Spleen (tissue), 11 donors: ENCODE data around the gene RGL1. TPM values are rescaled to one million over a fixed set of nuclear protein-coding genes. Genes with fewer than 3 reads are reported as not detected.

Source experiments
- DNase-seq: peaks from one replicate; pipeline ENCODE4 v3.0.0-alpha.2; 2020
- H3K27ac ChIP-seq, 8 donors: fragments of 200-600 bp; sonication (generic) in 7 of 8; 1 replicate in 4 of 8; 2 replicates in 4 of 8; pipeline versions ENCODE4 v1.5.0 to v1.8.0; 2016 to 2021; ENCODE audit warnings: inconsistent platforms in 4 of 8, mild to moderate bottlenecking in 4 of 8, moderate library complexity in 1 of 8
- H3K27me3 ChIP-seq, 7 donors: fragments of 200-600 bp; sonication (generic) in 6 of 7; replicated peaks in 1 of 7; 1 replicate in 4 of 7; 2 replicates in 3 of 7; pipeline versions ENCODE4 v1.5.0 to v1.8.0; 2016 to 2021; ENCODE audit warnings: inconsistent platforms in 3 of 7, mild to moderate bottlenecking in 1 of 7
- H3K36me3 ChIP-seq, 6 donors: fragments of 200-600 bp; sonication (generic) in 5 of 6; 1 replicate in 4 of 6; 2 replicates in 2 of 6; pipeline versions ENCODE4 v1.5.0 to v1.8.0; 2016 to 2021; ENCODE audit warnings: inconsistent platforms in 2 of 6
- H3K4me1 ChIP-seq, 6 donors: fragments of 200-600 bp; sonication (generic) in 5 of 6; 1 replicate in 3 of 6; 2 replicates in 3 of 6; pipeline versions ENCODE4 v1.5.0 to v1.8.0; 2016 to 2021; ENCODE audit warnings: inconsistent platforms in 3 of 6
- H3K4me3 ChIP-seq, 8 donors: fragments of 200-600 bp; sonication (generic) in 7 of 8; 1 replicate in 4 of 8; 2 replicates in 4 of 8; pipeline versions ENCODE4 v1.5.0 to v1.8.0; 2016 to 2021; ENCODE audit warnings: inconsistent platforms in 4 of 8, mild to moderate bottlenecking in 4 of 8, moderate library complexity in 2 of 8
- H3K9me3 ChIP-seq, 8 donors: fragments of 200-600 bp; sonication (generic) in 7 of 8; 1 replicate in 4 of 8; 2 replicates in 4 of 8; pipeline versions ENCODE4 v1.5.0 to v1.8.0; 2016 to 2021; ENCODE audit warnings: inconsistent platforms in 4 of 8
- POLR2A ChIP-seq, 3 donors: fragments of 450-650 bp; IDR thresholded peaks; one replicate each; pipeline ENCODE4 v1.5.1; 2017; ENCODE audit warnings: antibody characterized with exemption in 3 of 3, mild to moderate bottlenecking in 1 of 3
- POLR2AphosphoS5 ChIP-seq, 3 donors: sonication (generic); formaldehyde crosslinking; IDR thresholded peaks; one replicate each; pipeline ENCODE4 v1.5.1; 2017; ENCODE audit warnings: antibody characterized with exemption in 3 of 3
- whole genome bisulfite sequencing, 5 donors: extraction: QIAGEN DNeasy Blood & Tissue Kit in 3 of 5; methylation state at CpG; one replicate each; pipeline versions ENCODE4 v1.1.5 to v1.1.7; 2013 to 2018; 5-methylcytosine and 5-hydroxymethylcytosine counted together
- intact Hi-C: fragments of 100-400 bp; cut with DNase I; formaldehyde crosslinking; loops from one replicate; pipeline ENCODE4 v1.15.0; 2023; ENCODE audit warnings: low total_unique reads
- polyA plus RNA-seq, 3 donors: library from polyadenylated mRNA; stranded (reverse); fragments of 200-250 nt; gene quantifications; one replicate each; pipeline ENCODE4 v1.2.1, GENCODE V29; 2013
- total RNA-seq, 7 donors: library from RNA; depleted of rRNA in 3 of 7; stranded (reverse); fragments of >200 nt in 3 of 7; fragmentation: NEBNext Ultra II Directional in 4 of 7; extraction: Animal tissue kit (Norgen Biotek cat#: 25700) in 4 of 7; gene quantifications; one replicate each; pipeline versions ENCODE4 v1.1.0 to v1.2.1, GENCODE V29; 2016 to 2021
- TF ChIP-seq, protein P1 (sequence below), 11 experiments: fragments of 200-600 bp in 7 of 11; fragments of 450-650 bp in 4 of 11; sonication (generic) in 4 of 11; IDR thresholded peaks in 8 of 11; conservative IDR thresholded peaks in 3 of 11; 1 replicate in 7 of 11; 2 replicates in 4 of 11; pipeline versions ENCODE4 v1.4.0 to v1.8.0; 2016 to 2021; ENCODE audit warnings: antibody characterized with exemption in 11 of 11, inconsistent platforms in 4 of 11, mild to moderate bottlenecking in 1 of 11
- donor health status: healthy with polysubstance abuse.
- donor health status: DM: no; HTN: no; CAD: no; lungs with moderate emphysema.
- donor health status: DM: no; HTN: no; CAD: no.
- donor health status: Bipolar disorder and iron deficiency.
- donor health status: healthy.
- donor health status: DM: no; HTN: no; CAD: no.
- donor health status: DM: yes; HTN: yes; CAD: no.

The RGL1 gene
- total and polyA plus RNA-seq, 10 donors: 14.3 to 126 (median 71.4) TPM

DNA sequence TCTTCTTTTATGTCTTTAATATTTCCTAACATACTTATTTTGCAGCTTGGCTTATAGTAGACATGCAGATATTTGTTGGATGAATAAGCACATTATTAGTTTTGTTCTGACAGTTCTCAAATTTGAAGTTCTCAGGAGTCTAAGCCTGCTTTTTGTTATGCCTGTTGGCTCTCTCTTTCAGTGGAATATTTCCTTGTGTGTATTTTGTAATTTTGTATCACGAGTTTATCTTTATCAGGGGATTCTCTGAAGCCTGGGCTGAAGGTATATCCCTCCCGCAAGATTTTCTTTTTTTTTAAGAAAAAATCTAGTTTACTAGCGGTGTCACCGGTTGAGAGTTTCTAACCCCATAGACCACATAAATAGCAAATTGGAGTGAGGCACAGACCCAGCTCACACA lies 105.9 kb downstream of the RGL1 start:
- no peak overlapping the region for H3K4me3 ChIP-seq
- peaks cover 15 to 55% (median 46%) of the 10 kb centered on the region in 6 donors for H3K4me1 ChIP-seq
- intact Hi-C loops: no loop called here
- 51 to 77% (median 68%) methylated on average over 4 of the region's 4 CpGs for WGBS, 5 donors
- TF ChIP-seq POLR2A (IDR thresholded peaks at IDR 0.05): no peak
- TF ChIP-seq, protein P1, sequence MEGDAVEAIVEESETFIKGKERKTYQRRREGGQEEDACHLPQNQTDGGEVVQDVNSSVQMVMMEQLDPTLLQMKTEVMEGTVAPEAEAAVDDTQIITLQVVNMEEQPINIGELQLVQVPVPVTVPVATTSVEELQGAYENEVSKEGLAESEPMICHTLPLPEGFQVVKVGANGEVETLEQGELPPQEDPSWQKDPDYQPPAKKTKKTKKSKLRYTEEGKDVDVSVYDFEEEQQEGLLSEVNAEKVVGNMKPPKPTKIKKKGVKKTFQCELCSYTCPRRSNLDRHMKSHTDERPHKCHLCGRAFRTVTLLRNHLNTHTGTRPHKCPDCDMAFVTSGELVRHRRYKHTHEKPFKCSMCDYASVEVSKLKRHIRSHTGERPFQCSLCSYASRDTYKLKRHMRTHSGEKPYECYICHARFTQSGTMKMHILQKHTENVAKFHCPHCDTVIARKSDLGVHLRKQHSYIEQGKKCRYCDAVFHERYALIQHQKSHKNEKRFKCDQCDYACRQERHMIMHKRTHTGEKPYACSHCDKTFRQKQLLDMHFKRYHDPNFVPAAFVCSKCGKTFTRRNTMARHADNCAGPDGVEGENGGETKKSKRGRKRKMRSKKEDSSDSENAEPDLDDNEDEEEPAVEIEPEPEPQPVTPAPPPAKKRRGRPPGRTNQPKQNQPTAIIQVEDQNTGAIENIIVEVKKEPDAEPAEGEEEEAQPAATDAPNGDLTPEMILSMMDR (IDR thresholded peaks at IDR 0.05 in 8 of 11, conservative IDR thresholded peaks at IDR 0.05 in 3 of 11): no peak
- no peak for TF ChIP-seq POLR2AphosphoS5 (IDR thresholded peaks at IDR 0.05)
- H3K36me3 ChIP-seq: peaks cover 0 to 77% (median 20%) of the 10 kb centered on the region in 6 donors
- peak overlapping the region in 7 of 8 donors; percentile 8 to 75 (median 65) for H3K27ac ChIP-seq
- H3K9me3 ChIP-seq: no peaks in the 10 kb centered on the region
- DNase-seq: no peak
- no peaks in the 10 kb centered on the region for H3K27me3 ChIP-seq

DNA sequence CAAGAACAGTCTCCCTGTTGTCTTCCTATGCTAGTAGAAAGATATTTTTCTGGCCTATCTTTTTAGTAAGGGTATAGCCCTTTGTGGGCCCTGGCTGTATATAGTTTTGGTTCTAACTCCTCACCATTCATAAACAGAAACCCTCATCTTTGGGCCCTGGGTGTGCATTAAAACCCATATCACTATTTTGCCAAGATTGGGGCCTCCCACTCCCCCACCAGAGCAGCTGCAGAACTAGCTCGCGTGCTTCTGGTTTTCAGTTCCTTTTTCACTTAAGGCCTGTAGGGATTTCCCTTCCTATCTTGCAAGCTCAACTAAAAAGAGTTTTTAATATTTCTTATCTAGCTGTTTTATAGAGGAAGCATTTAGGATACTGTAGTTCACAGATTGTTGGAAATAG lies 106.4 kb downstream of the RGL1 start:
- Histone ChIP-seq H3K27me3 (no peaks in the 10 kb centered on the region), H3K36me3 (peaks cover 0 to 76% (median 20%) of the 10 kb centered on the region in 6 donors), H3K27ac (peak overlapping the region; percentile 8 to 75 (median 61)), H3K9me3 (no peaks in the 10 kb centered on the region), H3K4me3 (no peak overlapping the region), H3K4me1 (peaks cover 15 to 60% (median 51%) of the 10 kb centered on the region in 6 donors)
- intact Hi-C loops: no loop called here
- TF ChIP-seq, protein P1 (IDR thresholded peaks at IDR 0.05 in 8 of 11, conservative IDR thresholded peaks at IDR 0.05 in 3 of 11): no peak
- peak in 1 of 3 donors; percentile 43 for TF ChIP-seq POLR2AphosphoS5 (IDR thresholded peaks at IDR 0.05)
- no peak for DNase-seq
- WGBS, 5 donors: 6 to 21% (median 12%) methylated on average over 2 of the region's 2 CpGs

DNA sequence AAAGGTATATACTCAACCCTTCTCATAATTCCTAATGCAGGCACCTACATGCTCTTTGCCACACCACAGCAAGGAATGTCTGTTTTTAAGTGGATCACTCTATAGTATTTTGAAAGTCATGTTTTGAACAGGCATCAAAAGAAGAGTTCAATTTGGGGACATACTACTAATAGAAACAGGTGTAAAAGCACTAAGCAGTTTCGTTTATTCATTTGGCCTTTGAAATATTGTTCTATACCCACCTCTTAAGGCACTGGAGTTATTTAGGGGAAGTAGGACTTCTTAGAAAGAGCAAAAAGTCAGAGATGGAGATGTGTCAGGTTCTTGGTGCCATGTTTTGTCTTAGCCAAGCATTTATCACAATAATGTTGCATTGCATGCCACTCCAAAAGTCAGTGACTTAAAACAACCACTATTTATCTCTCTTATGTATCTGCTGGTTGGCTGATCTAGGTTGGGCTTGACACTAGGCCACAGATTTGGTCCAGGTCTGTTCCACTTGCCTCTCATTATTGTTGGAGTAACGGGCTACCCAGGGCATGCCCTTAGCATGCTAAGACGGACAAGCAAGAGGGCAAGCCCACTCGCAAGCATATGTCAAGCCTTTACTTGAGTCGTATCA lies 107.5 kb downstream of the RGL1 start:
- H3K36me3 ChIP-seq: peaks cover 0 to 76% (median 24%) of the 10 kb centered on the region in 6 donors

DNA sequence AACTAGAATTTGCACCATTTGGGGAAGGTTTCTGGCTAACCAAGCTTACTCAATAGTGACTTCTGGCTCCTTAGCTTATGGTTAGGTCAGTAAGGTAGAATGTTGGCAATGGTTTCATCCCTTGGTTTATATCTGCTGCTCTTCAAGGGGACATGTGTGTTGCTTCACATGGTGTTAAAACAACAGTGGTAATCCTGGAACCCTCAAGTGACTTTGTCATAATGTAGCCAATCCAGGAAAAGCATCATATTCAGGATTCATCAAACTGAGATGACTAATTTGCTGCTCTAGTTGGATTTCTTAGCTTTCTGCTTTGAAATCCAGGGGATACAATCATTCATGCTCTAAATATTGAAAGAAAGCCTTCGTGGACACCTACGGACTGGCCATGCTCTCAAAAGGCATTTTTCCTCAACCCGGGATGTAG lies 108.7 kb downstream of the RGL1 start:
- WGBS, 5 donors: 90 to 96% (median 93%) methylated on average over 3 of the region's 3 CpGs
- TF ChIP-seq POLR2A (IDR thresholded peaks at IDR 0.05): no peak
- no peak for TF ChIP-seq POLR2AphosphoS5 (IDR thresholded peaks at IDR 0.05)
- TF ChIP-seq, protein P1 (IDR thresholded peaks at IDR 0.05 in 8 of 11, conservative IDR thresholded peaks at IDR 0.05 in 3 of 11): no peak
- Histone ChIP-seq H3K27me3 (no peaks in the 10 kb centered on the region), H3K27ac (peak overlapping the region in 3 of 8 donors; percentile 15 to 43 (median 41)), H3K4me3 (no peak overlapping the region), H3K9me3 (no peaks in the 10 kb centered on the region), H3K4me1 (peaks cover 15 to 63% (median 51%) of the 10 kb centered on the region in 6 donors), H3K36me3 (peaks cover 0 to 76% (median 24%) of the 10 kb centered on the region in 6 donors)
- intact Hi-C loops: no loop called here
- no peak for DNase-seq

More for the DNA sequence above, 107.5 kb downstream of the RGL1 start:
- DNase-seq: no peak
- peaks cover 15 to 63% (median 51%) of the 10 kb centered on the region in 6 donors for H3K4me1 ChIP-seq
- no peaks in the 10 kb centered on the region for H3K27me3 ChIP-seq
- TF ChIP-seq POLR2A (IDR thresholded peaks at IDR 0.05) (no peak), POLR2AphosphoS5 (IDR thresholded peaks at IDR 0.05) (no peak)
- TF ChIP-seq, protein P1 (IDR thresholded peaks at IDR 0.05 in 8 of 11, conservative IDR thresholded peaks at IDR 0.05 in 3 of 11): no peak
- intact Hi-C loops: no loop called here
- 84 to 94% (median 90%) methylated on average over 5 of the region's 5 CpGs for WGBS, 5 donors
- no peak overlapping the region for H3K4me3 ChIP-seq
- peak overlapping the region in 6 of 8 donors; percentile 14 to 75 (median 66) for H3K27ac ChIP-seq
- H3K9me3 ChIP-seq: no peaks in the 10 kb centered on the region
